Activated T-cell treated with anti-CD3 and anti-CD28 coated beads, Interleukin-2, amount 50 U/mL, for 72 hours (primary cell): ENCODE results near the gene CTSW. TPM values are rescaled to one million over a fixed set of nuclear protein-coding genes. Genes with fewer than 3 reads are reported as not detected.

Source experiments
- ATAC-seq, 2 donors: fragments of 150-1000 bp; cut with Tn5 transposase; replicated peaks in 1 of 2; 2 replicates each; pipeline ENCODE4 v1.10.0; 2021; ENCODE audit warnings: moderate library complexity in 2 of 2, mild to moderate bottlenecking in 1 of 2
- DNase-seq, 2 donors: peaks; one replicate each; pipeline ENCODE4 v3.0.0; 2021 to 2022; ENCODE audit warnings: mixed read lengths in 1 of 2
- H3K27ac Mint-ChIP-seq: one replicate; pipeline ENCODE4 v1.8.0; 2022; ENCODE audit warnings: mild to moderate bottlenecking, moderate library complexity, mixed read lengths
- H3K27me3 Mint-ChIP-seq: one replicate; pipeline ENCODE4 v1.8.0; 2022; ENCODE audit warnings: low read depth, mixed read lengths
- H3K36me3 Mint-ChIP-seq, 2 donors: one replicate each; pipeline ENCODE4 v1.8.0; 2022; ENCODE audit warnings: mixed read lengths in 2 of 2, mild to moderate bottlenecking in 1 of 2; ENCODE audit not compliant: insufficient read depth in 2 of 2
- H3K4me1 Mint-ChIP-seq: one replicate; pipeline ENCODE4 v1.8.0; 2022; ENCODE audit warnings: low read depth, mixed read lengths
- H3K4me3 Mint-ChIP-seq, 2 donors: one replicate each; pipeline ENCODE4 v1.8.0; 2022; ENCODE audit warnings: mild to moderate bottlenecking in 2 of 2, mixed read lengths in 2 of 2, moderate library complexity in 2 of 2
- H3K9me3 Mint-ChIP-seq, 2 donors: one replicate each; pipeline ENCODE4 v1.8.0; 2022; ENCODE audit warnings: mixed read lengths in 2 of 2
- total RNA-seq, 2 donors: library from RNA; stranded (reverse); gene quantifications; one replicate each; pipeline ENCODE4 v1.2.3, GENCODE V29; 2022

CTSW gene
- total RNA-seq, 2 donors from 2014 or later = 16.8 to 27.8 TPM

- peaks cover 4 to 8% of the 10 kb centered on the region in 2 donors for H3K36me3 Mint-ChIP-seq
- H3K9me3 Mint-ChIP-seq = no peaks in the 10 kb centered on the region
- H3K27me3 Mint-ChIP-seq = no peaks in the 10 kb centered on the region
- peaks cover 43% of the 10 kb centered on the region for H3K4me1 Mint-ChIP-seq
- DNase-seq (no peak), ATAC-seq (no peak)
- H3K27ac Mint-ChIP-seq = no peak overlapping the region
- peak overlapping the region; percentile 95 to 96 for H3K4me3 Mint-ChIP-seq
These were observed 38.0 kb downstream of the CTSW start for GRCh38 chr11:65917434-65918210.

- DNase-seq (no peak), ATAC-seq (peak; percentile 68 to 74)
- Mint-ChIP-seq H3K27me3 (no peaks in the 10 kb centered on the region), H3K9me3 (no peaks in the 10 kb centered on the region), H3K36me3 (peaks cover 4 to 11% of the 10 kb centered on the region in 2 donors), H3K4me3 (peak within 1 kb of the TSS; percentile 95 to 96), H3K4me1 (peaks cover 41% of the 10 kb centered on the region), H3K27ac (peak within 1 kb of the TSS; percentile 89)
These were observed 38.8 kb downstream of the CTSW start, which contains the start of gene C11orf68 for GRCh38 chr11:65918211-65919140. C11orf68 (minus strand) TSS chr11:65919062; CDS start chr11:65919031, 31 bp downstream.

GRCh38 chr11:65919141-65919572 lies 39.5 kb downstream of the CTSW start, which contains the start of gene DRAP1:
DRAP1 (plus strand) TSS chr11:65919426; CDS start chr11:65919502, 76 bp downstream.
- Mint-ChIP-seq H3K36me3 (peaks cover 4 to 12% of the 10 kb centered on the region in 2 donors), H3K4me1 (peaks cover 41% of the 10 kb centered on the region), H3K4me3 (peak within 1 kb of the TSS; percentile 95 to 96), H3K9me3 (no peaks in the 10 kb centered on the region), H3K27me3 (no peaks in the 10 kb centered on the region), H3K27ac (peak within 1 kb of the TSS; percentile 89)
- DNase-seq = peak; percentile 98 to 99
- peak; percentile 93 to 95 for ATAC-seq

GRCh38 chr11:65919573-65920371 lies 40.1 kb downstream of the CTSW start:
- Mint-ChIP-seq H3K27me3 (no peaks in the 10 kb centered on the region), H3K36me3 (peaks cover 4 to 12% of the 10 kb centered on the region in 2 donors), H3K9me3 (no peaks in the 10 kb centered on the region), H3K4me3 (peak overlapping the region; percentile 95 to 96), H3K27ac (peak overlapping the region; percentile 84), H3K4me1 (peaks cover 41% of the 10 kb centered on the region)
- ATAC-seq (peak; percentile 55 to 60), DNase-seq (peak in 1 of 2 donors; percentile 74)

- ATAC-seq (no peak), DNase-seq (no peak)
- Mint-ChIP-seq H3K27me3 (no peaks in the 10 kb centered on the region), H3K9me3 (no peaks in the 10 kb centered on the region), H3K36me3 (peaks cover 4 to 12% of the 10 kb centered on the region in 2 donors), H3K4me3 (peak overlapping the region; percentile 95 to 96), H3K27ac (peak overlapping the region; percentile 84), H3K4me1 (peaks cover 37% of the 10 kb centered on the region)
These were observed 40.8 kb downstream of the CTSW start for GRCh38 chr11:65920372-65920802.

- H3K27ac Mint-ChIP-seq = no peak overlapping the region
- DNase-seq (no peak), ATAC-seq (no peak)
- H3K27me3 Mint-ChIP-seq = no peaks in the 10 kb centered on the region
- peaks cover 36% of the 10 kb centered on the region for H3K4me1 Mint-ChIP-seq
- H3K4me3 Mint-ChIP-seq = peak overlapping the region; percentile 95 to 96
- H3K36me3 Mint-ChIP-seq = peaks cover 4 to 12% of the 10 kb centered on the region in 2 donors
- H3K9me3 Mint-ChIP-seq = no peaks in the 10 kb centered on the region
These were observed 41.5 kb downstream of the CTSW start for GRCh38 chr11:65921033-65921555.

GRCh38 chr11:65921876-65922275 lies 42.2 kb downstream of the CTSW start:
- Mint-ChIP-seq H3K36me3 (peaks cover 4 to 12% of the 10 kb centered on the region in 2 donors), H3K4me1 (peaks cover 31% of the 10 kb centered on the region), H3K4me3 (peak overlapping the region in 1 of 2 donors; percentile 29), H3K27ac (no peak overlapping the region), H3K9me3 (no peaks in the 10 kb centered on the region), H3K27me3 (no peaks in the 10 kb centered on the region)
- ATAC-seq (no peak), DNase-seq (no peak)

- ATAC-seq (no peak), DNase-seq (no peak)
- Mint-ChIP-seq H3K27ac (no peak overlapping the region), H3K27me3 (no peaks in the 10 kb centered on the region), H3K9me3 (no peaks in the 10 kb centered on the region), H3K36me3 (peaks cover 4 to 12% of the 10 kb centered on the region in 2 donors), H3K4me3 (no peak overlapping the region), H3K4me1 (peaks cover 31% of the 10 kb centered on the region)
These were observed 42.9 kb downstream of the CTSW start for GRCh38 chr11:65922565-65922964.

- DNase-seq (no peak), ATAC-seq (no peak)
- H3K27ac Mint-ChIP-seq = peak overlapping the region; percentile 83
- H3K4me1 Mint-ChIP-seq = peaks cover 47% of the 10 kb centered on the region
- H3K4me3 Mint-ChIP-seq = no peak overlapping the region
- peaks cover 4 to 6% of the 10 kb centered on the region in 2 donors for H3K36me3 Mint-ChIP-seq
- H3K27me3 Mint-ChIP-seq = no peaks in the 10 kb centered on the region
- H3K9me3 Mint-ChIP-seq = no peaks in the 10 kb centered on the region
These were observed 45.8 kb downstream of the CTSW start for GRCh38 chr11:65925397-65925796.

- Mint-ChIP-seq H3K27me3 (no peaks in the 10 kb centered on the region), H3K9me3 (no peaks in the 10 kb centered on the region), H3K4me3 (peak overlapping the region; percentile 74 to 85), H3K4me1 (peaks cover 48% of the 10 kb centered on the region), H3K27ac (peak overlapping the region; percentile 79), H3K36me3 (peaks cover 0 to 1% of the 10 kb centered on the region in 2 donors)
- ATAC-seq (peak; percentile 92 to 93), DNase-seq (peak; percentile 74 to 78)
These were observed 48.3 kb downstream of the CTSW start for GRCh38 chr11:65927904-65928397.

- DNase-seq (no peak), ATAC-seq (no peak)
- Mint-ChIP-seq H3K9me3 (no peaks in the 10 kb centered on the region), H3K27ac (peak overlapping the region; percentile 79), H3K27me3 (no peaks in the 10 kb centered on the region), H3K36me3 (no peaks in the 10 kb centered on the region), H3K4me1 (peaks cover 48% of the 10 kb centered on the region), H3K4me3 (peak overlapping the region; percentile 74 to 85)
These were observed 49.0 kb downstream of the CTSW start for GRCh38 chr11:65928667-65929066.
